Liver (tissue), 9 donors: ENCODE measurements around the gene ANKS1A. TPM values are rescaled to one million over a fixed set of nuclear protein-coding genes. Genes with fewer than 3 reads are reported as not detected.

Source experiments
- DNase-seq: peaks from one replicate; pipeline ENCODE4 v3.0.0-alpha.2; 2017; ENCODE audit warnings: low spot score
- H3K27ac ChIP-seq, 2 donors: one replicate each; pipeline ENCODE4 v1.7.0; 2013; ENCODE audit warnings: inconsistent platforms in 2 of 2, low read length in 2 of 2, control low read depth in 1 of 2, low read depth in 1 of 2, mild to moderate bottlenecking in 1 of 2
- H3K27me3 ChIP-seq, 4 donors: one replicate each; pipeline versions ENCODE4 v1.6.1 to v1.7.0; 2013; ENCODE audit warnings: low read length in 3 of 4, inconsistent platforms in 1 of 4, mild to moderate bottlenecking in 1 of 4, moderate library complexity in 1 of 4; ENCODE audit not compliant: control insufficient read depth in 4 of 4, insufficient read depth in 4 of 4
- H3K36me3 ChIP-seq, 4 donors: one replicate each; pipeline versions ENCODE4 v1.6.1 to v1.7.0; 2013; ENCODE audit warnings: low read length in 3 of 4, mild to moderate bottlenecking in 3 of 4, low read depth in 1 of 4, moderate library complexity in 1 of 4; ENCODE audit not compliant: control insufficient read depth in 4 of 4, insufficient read depth in 3 of 4
- H3K4me1 ChIP-seq, 4 donors: one replicate each; pipeline versions ENCODE4 v1.6.1 to v1.7.0; 2013; ENCODE audit warnings: low read length in 3 of 4, mild to moderate bottlenecking in 3 of 4, moderate library complexity in 1 of 4; ENCODE audit not compliant: control insufficient read depth in 4 of 4, insufficient read depth in 4 of 4
- H3K4me3 ChIP-seq, 3 donors: one replicate each; pipeline versions ENCODE4 v1.6.1 to v1.7.0; 2013; ENCODE audit warnings: low read length in 3 of 3, control low read depth in 1 of 3, low read depth in 1 of 3, mild to moderate bottlenecking in 1 of 3
- H3K9ac ChIP-seq, 2 donors: one replicate each; pipeline ENCODE4 v1.7.0; 2013; ENCODE audit warnings: low read length in 2 of 2, mild to moderate bottlenecking in 2 of 2, moderate library complexity in 2 of 2, control low read depth in 1 of 2, low read depth in 1 of 2
- H3K9me3 ChIP-seq, 4 donors: one replicate each; pipeline versions ENCODE4 v1.6.1 to v1.7.0; 2013; ENCODE audit warnings: low read length in 3 of 4; ENCODE audit not compliant: control insufficient read depth in 4 of 4
- ATF3 ChIP-seq: IDR thresholded peaks from 2 replicates; pipeline ENCODE4 v1.6.1; 2016; ENCODE audit warnings: antibody characterized with exemption
- CTCF ChIP-seq: fragments of 150-350 bp; IDR thresholded peaks from 2 replicates; pipeline ENCODE4 v1.5.1; 2017; ENCODE audit warnings: improper control_type of control experiment, low read depth, low read length; ENCODE audit not compliant: missing input control
- EGR1 ChIP-seq, 2 donors: IDR thresholded peaks; 2 replicates each; pipeline ENCODE4 v1.6.1; 2016 to 2018; ENCODE audit warnings: antibody characterized with exemption in 2 of 2, low read depth in 2 of 2
- FOXA1 ChIP-seq: IDR thresholded peaks from 2 replicates; pipeline ENCODE4 v1.6.1; 2016; ENCODE audit warnings: antibody characterized with exemption
- GABPA ChIP-seq, 2 donors: IDR thresholded peaks in 1 of 2; conservative IDR thresholded peaks in 1 of 2; 2 replicates each; pipeline ENCODE4 v1.6.1; 2016; ENCODE audit warnings: antibody characterized with exemption in 2 of 2, mild to moderate bottlenecking in 1 of 2, moderate library complexity in 1 of 2
- HNF4A ChIP-seq, 2 donors: conservative IDR thresholded peaks; 2 replicates each; pipeline ENCODE4 v1.6.1; 2016; ENCODE audit warnings: antibody characterized with exemption in 2 of 2, mild to moderate bottlenecking in 2 of 2
- HNF4G ChIP-seq: IDR thresholded peaks from 2 replicates; pipeline ENCODE4 v1.6.1; 2016; ENCODE audit warnings: antibody characterized with exemption
- JUND ChIP-seq, 2 donors: IDR thresholded peaks; 2 replicates each; pipeline ENCODE4 v1.6.1; 2016; ENCODE audit warnings: antibody characterized with exemption in 2 of 2
- MAX ChIP-seq: IDR thresholded peaks from 2 replicates; pipeline ENCODE4 v1.6.1; 2016; ENCODE audit warnings: antibody characterized with exemption
- RAD21 ChIP-seq, 2 donors: IDR thresholded peaks; 2 replicates each; pipeline ENCODE4 v1.6.1; 2016; ENCODE audit warnings: antibody characterized with exemption in 2 of 2, mild to moderate bottlenecking in 2 of 2
- REST ChIP-seq: IDR thresholded peaks from 2 replicates; pipeline ENCODE4 v1.6.1; 2016; ENCODE audit warnings: antibody characterized with exemption, mild to moderate bottlenecking
- RXRA ChIP-seq, 2 donors: IDR thresholded peaks; 2 replicates each; pipeline ENCODE4 v1.6.1; 2017 to 2018; ENCODE audit warnings: antibody characterized with exemption in 2 of 2, mild to moderate bottlenecking in 1 of 2
- SP1 ChIP-seq: IDR thresholded peaks from 2 replicates; pipeline ENCODE4 v1.6.1; 2018; ENCODE audit warnings: antibody characterized with exemption, mild to moderate bottlenecking
- YY1 ChIP-seq: IDR thresholded peaks from 2 replicates; pipeline ENCODE4 v1.6.1; 2016; ENCODE audit warnings: antibody characterized with exemption, mild to moderate bottlenecking
- ZBTB33 ChIP-seq: IDR thresholded peaks from 2 replicates; pipeline ENCODE4 v1.6.1; 2016; ENCODE audit warnings: antibody characterized with exemption
- WGBS: extraction: QIAGEN DNeasy Blood & Tissue Kit; methylation state at CpG from one replicate; pipeline ENCODE4 v1.1.7; 2013; 5-methylcytosine and 5-hydroxymethylcytosine counted together
- polyA plus RNA-seq, 2 donors: library from polyadenylated mRNA; stranded (reverse) in 1 of 2; unstranded in 1 of 2; fragments of 200-250 nt in 1 of 2; fragments of >200 nt in 1 of 2; fragmentation: Nextera tagmentation in 1 of 2; extraction: Ambion mirVana in 1 of 2; gene quantifications; one replicate each; pipeline versions ENCODE4 v1.2.1 to v1.2.3, GENCODE V29; 2013 to 2015
- total RNA-seq, 2 donors: library from RNA; depleted of rRNA; stranded (reverse); fragments of >200 nt; gene quantifications; one replicate each; pipeline ENCODE4 v1.2.3, GENCODE V29; 2014
- donor health status: healthy.
- donor health status: healthy.
- donor health status: healthy.
- donor health status: healthy.
- donor health status: healthy.

Gene ANKS1A
- total and polyA plus RNA-seq, 4 donors = 4.3 to 18.7 (median 6.7) TPM

GRCh38 chr6:34891296-34891695 lies 2.2 kb downstream of the ANKS1A start:
- H3K9ac ChIP-seq = no peak overlapping the region
- no peak for DNase-seq

GRCh38 chr6:34894693-34895092 lies 5.6 kb downstream of the ANKS1A start:
- Histone ChIP-seq H3K4me1 (peaks cover 0 to 16% (median 4%) of the 10 kb centered on the region in 4 donors), H3K9me3 (no peaks in the 10 kb centered on the region), H3K27me3 (no peaks in the 10 kb centered on the region), H3K27ac (no peak overlapping the region), H3K4me3 (no peak overlapping the region), H3K36me3 (no peaks in the 10 kb centered on the region), H3K9ac (no peak overlapping the region)
- 85% methylated on average over 1 of the region's 1 CpG for WGBS
- DNase-seq = no peak
- TF ChIP-seq FOXA1 (no peak), RAD21 (IDR thresholded peaks at IDR 0.05) (no peak), YY1 (no peak), ZBTB33 (no peak), SP1 (no peak), ATF3 (no peak), CTCF (no peak), HNF4A (conservative IDR thresholded peaks at IDR 0.05) (no peak), MAX (no peak), GABPA (IDR thresholded peaks at IDR 0.05 in 1 of 2, conservative IDR thresholded peaks at IDR 0.05 in 1 of 2) (no peak)

More at GRCh38 chr6:34891296-34891695, 2.2 kb downstream of the ANKS1A start:
- peak overlapping the region in 1 of 2 donors; percentile 86 for H3K27ac ChIP-seq
- no peaks in the 10 kb centered on the region for H3K9me3 ChIP-seq
- peaks cover 0 to 36% (median 18%) of the 10 kb centered on the region in 4 donors for H3K4me1 ChIP-seq
- TF ChIP-seq FOXA1 (no peak), MAX (no peak), YY1 (no peak), GABPA (IDR thresholded peaks at IDR 0.05 in 1 of 2, conservative IDR thresholded peaks at IDR 0.05 in 1 of 2) (no peak), HNF4A (conservative IDR thresholded peaks at IDR 0.05) (no peak), EGR1 (IDR thresholded peaks at IDR 0.05; ENCODE audit: low read depth in 2 of 2) (no peak), ZBTB33 (no peak), JUND (IDR thresholded peaks at IDR 0.05) (no peak), REST (no peak), RXRA (IDR thresholded peaks at IDR 0.05) (no peak), HNF4G (no peak), SP1 (no peak)
- H3K36me3 ChIP-seq = no peaks in the 10 kb centered on the region
- H3K27me3 ChIP-seq = no peaks in the 10 kb centered on the region
- peak overlapping the region in 2 of 3 donors; percentile 40 to 95 for H3K4me3 ChIP-seq
- 81% methylated on average over 2 of the region's 2 CpGs for WGBS
